Ecto neural progenitor cell (in vitro differentiated cells): ENCODE measurements around the gene KLC1.

ENCODE experiments used
- DNase-seq: peaks from one replicate; pipeline ENCODE4 v3.0.0-alpha.2; 2018; ENCODE audit warnings: low spot score

KLC1 gene

DNA sequence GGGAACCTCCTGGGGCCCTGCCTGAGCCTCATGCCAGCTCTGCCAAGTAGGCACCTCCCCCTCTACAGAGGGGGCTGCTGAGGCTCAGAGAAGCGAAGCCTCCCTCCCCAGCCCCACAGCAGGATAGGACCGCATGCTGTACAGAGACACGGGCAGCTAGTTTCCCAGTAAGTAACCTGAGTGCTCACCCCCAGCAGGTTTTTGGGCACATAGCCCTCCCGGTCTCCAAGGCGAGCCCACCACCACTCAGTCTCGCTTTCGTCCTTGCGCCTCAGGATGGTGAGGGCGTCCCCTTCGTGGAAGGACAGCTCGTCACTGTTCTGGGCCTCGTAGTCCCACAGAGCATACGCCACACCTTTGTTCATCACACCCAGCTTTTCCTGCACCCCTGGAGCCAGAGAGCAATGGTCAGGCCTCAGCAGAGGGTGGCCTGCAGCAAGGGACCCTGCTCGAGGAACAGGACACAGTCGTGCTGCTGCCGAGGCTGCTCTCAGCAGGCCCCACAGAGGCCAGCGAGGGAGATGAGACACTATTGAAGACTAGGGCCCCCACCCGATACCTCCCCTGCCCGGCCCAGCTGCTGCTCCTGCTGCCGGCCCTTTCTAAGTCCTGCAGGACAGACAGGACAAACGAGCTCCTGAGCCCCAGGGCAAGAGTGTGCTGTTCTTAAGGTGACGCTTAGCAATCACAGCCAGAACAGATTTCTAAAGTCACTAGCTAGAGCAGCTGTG, 107.0 kb downstream of the KLC1 start:
- no peak for DNase-seq

- DNase-seq: no peak
Measured at GRCh38 chr14:103736546-103737431, 107.8 kb downstream of the KLC1 start.

DNA sequence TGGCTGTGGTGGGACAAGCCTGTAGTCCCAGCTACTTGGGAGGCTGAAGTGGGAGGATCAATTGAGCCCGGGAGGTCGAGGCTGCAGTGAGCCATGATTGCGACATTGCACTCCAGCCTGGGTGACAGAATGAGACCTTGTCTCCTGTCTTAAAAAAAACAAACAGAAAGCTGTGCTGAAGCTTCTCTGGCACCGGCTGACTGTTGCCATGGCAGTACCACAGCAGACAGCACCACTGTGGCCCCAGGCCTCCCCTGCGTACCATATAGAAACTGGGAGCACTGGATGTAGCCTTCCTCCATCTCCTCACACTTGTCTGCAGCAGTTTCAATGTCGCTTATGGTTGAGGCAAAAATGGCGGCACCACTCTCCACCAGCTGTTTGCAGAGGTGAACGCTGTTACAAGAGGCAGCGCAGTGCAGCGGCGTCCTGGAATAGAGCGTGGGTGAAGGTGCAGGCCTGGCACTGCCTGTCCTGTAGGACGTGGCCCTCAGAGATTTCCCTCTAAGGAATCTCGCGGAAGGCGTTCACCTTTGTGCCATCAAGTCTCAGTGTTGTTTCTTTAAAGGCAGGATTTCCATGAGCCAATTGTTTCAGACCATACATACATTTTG, 108.5 kb downstream of the KLC1 start:
- DNase-seq: no peak

- DNase-seq: no peak
Measured at GRCh38 chr14:103738166-103738565, 109.2 kb downstream of the KLC1 start.

- no peak for DNase-seq
Measured at GRCh38 chr14:103738701-103739451, 109.9 kb downstream of the KLC1 start.

- no peak for DNase-seq
Measured at GRCh38 chr14:103739466-103739792, 110.4 kb downstream of the KLC1 start.

DNA sequence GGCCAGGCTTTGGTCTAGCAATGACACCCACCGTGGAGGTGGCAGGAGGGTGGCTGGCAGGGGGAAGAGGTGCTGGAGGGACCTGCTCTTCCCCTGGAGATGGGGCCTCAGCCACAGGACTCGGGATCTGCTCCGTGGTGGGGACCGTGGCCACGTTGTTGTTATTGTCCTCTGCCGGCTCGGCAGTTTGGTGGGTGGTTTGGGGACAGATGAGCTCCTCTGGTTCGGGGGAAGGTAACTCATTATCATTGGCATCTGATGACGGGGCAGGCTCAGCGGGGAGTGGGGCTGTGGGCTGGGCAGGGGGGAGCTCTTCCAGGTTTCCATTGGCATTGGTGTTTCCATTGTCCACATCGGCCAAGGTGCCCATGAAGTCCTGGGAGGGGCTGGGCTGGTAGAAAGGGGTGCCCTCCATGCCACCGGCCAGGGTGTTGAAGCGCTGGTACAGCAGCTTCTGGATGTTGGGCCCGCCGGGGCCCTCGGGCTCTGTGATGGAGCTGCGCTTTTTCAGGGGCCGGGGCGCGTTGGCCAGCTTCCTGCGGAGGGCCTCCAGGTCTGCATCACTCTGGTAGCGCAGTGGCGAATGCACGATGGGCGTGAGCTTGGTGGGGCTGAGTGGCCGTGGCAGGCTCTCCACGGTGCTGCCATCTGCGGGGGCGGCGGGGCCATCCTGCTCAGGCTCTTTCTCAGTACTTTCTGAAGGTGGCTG, 110.9 kb downstream of the KLC1 start:
- no peak for DNase-seq

DNA sequence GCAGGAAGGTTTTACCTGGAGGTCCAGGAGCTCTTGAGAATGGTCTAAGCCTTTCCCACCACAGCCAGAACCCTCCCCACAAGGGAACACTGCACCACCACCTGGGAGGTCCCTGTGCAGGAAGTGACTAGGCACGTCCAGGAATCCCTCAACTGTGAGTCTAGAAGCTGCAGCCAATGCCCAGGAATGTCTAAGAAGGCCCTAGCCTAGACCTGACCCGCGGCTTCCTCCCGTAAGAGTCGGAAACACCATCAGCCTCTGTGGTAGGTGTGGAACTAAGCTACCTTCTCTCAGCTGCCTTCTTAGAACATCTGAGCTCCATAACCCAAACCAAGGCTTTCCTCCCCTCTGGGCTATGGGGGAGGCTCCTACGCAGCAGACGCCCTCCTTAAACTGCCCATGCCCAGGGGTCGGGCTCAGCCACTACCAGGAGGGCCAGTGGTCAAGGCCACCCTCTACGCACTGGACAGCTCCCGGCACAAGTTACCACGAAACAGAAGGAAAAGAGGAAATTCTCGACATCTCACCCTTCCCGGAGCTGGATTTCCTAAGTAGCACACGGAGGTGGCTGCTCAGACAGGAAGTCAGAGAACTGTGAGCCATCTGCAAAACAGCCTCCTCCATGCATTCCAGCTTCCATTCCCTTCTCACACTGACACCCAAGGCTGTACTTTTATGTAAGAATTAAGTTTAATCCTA, 112.1 kb downstream of the KLC1 start:
- no peak for DNase-seq

DNA sequence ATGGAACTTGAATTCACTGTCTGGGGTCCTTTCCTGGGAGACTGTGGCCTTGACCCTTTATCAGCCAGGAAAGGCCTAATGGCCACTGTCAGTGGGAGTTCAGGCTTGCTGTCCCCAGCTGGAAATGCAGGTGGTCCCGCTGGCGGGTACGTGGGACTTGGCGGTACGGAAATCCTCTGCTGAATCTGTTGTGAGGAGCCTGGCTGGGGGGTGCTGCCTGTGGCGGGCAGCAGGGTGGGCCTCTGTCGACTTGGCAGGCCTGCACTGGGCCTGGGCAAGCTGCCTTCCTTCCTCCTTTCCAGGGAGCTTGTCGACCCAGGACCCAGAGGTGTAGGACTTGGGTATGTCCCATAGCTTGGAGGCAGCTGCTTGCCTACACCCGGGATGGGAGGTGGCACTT, 112.9 kb downstream of the KLC1 start:
- DNase-seq: no peak

DNA sequence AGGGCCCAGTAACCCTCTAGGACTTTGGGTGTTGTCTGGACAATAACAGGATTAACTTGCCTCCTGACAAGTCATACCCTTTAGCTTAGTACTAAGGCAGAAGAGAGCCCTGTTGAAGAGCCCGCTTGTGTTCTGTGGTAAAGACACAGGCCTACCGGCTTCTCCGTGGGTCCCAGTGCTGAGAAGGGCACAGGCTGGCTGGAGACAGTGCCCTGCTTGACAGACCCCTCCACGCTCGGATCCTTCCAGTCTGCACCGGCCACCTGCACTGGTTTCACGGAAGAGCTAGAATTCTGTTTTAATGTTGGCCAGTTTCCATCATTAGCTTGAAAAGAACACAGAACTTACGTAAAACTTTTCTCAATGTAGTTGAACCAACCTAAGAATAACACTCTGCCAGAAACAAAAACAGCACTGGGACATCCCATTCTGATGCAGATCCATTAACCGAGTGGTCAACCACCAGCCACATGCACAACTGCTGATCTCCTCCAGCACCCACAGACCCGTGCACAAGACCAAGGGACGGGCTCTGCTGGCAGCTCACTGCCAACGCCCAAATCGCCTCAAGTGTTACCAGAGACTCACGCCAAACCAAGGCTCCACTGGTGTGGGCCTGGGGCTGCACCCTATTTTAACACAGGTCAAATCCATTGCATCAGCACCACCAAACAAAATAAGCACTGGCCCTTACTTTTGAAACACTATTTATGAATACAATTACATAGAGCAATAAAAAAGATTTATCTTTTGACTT, 113.7 kb downstream of the KLC1 start:
- DNase-seq: no peak

DNA sequence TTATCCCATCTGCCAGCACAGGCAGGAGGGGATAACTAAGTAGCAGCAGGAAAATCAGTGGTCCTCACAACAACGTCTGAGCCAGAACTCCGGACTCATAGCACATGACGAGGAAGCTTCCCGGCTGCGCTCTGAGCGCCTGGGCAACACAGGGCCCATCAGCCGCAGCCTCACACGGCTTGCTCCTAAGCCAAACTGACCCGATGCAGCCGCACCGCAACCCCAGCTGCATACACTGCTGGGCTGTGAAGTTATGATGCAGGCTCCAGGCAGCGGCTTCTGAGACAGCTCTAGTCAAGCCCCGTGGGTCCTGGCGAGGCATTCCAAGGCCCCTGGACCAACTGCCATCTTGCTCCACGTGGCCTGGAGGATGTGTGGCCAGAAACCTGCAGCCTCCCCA, 114.7 kb downstream of the KLC1 start:
- peak; percentile 40 for DNase-seq

- DNase-seq: peak; percentile 31
Measured at GRCh38 chr14:103744621-103745395, 115.8 kb downstream of the KLC1 start.

- DNase-seq: peak; percentile 13
Measured at GRCh38 chr14:103745424-103745823, 116.4 kb downstream of the KLC1 start.

DNA sequence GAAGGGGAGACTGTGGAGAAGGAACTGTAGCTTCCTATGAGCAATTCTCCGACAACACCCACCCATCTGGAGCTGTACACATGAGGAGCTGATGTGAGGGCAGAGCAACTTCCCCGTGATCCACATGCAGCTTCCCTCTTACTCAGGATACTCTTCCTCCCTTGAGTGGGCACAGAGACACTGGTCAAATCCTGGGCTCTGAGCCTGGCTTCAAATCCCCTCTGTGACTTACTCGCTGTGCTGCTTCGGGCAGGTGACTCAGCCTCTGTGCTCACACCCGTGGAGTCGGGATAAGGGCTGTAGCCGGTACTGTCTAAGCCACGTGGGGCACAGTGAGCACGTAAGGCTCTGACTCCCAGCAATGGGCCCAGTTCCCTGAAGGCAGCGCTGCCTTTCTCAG, 117.7 kb downstream of the KLC1 start:
- peak; percentile 29 for DNase-seq

GRCh38 chr14:103748534-103748857, 119.5 kb downstream of the KLC1 start:
- DNase-seq: no peak

DNA sequence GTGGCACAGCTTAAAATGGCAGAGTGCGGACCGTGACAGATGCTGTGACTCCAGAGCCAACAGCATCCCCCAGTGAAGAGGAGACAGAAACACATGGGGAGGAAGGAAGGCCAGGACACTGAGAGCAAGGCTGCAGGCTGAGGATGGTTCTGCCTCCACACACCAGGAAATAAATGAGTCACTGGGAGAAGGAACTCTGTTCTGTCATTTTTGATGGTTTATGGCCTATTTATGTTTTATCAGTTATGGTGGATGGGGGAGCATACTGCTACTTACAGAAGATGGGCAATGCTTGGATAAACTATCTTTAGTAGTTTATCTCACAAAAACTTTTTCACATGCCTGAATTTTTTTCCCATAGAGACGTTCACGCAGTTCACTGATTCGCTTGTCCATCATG, 120.4 kb downstream of the KLC1 start:
- DNase-seq: no peak

DNA sequence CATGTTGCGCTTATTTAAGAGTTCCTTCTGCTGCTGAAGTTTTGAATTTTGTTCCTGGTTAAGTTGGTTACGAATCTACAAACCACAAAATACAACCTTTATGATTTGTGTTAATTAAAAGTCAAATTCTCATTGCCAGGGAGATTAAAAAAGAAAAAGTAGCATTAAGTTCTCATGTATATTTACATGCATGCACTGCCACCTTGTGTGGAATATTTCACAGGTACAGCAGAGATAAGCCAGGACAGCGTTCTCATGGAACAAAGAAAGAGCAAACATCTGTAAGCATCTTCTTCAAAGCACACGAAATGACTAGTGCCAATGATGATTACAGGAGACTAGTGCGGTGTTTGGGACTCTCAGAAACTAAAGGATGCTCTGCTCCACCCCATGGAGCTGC, 120.8 kb downstream of the KLC1 start:
- DNase-seq: no peak
